Activated naive CD4-positive, alpha-beta T cell treated with anti-CD3 and anti-CD28 coated beads, Interleukin-2, amount 10 ng/mL, durations not matched to agents 7 days and 5 days (primary cell): Measurements from ENCODE around the gene SMC4.
"Not testable (repeated sequence)": the region's sequence is repeated elsewhere in the genome, so short reads cannot be mapped to it uniquely, and the experiment has no call there.

Source experiments
- CTCF ChIA-PET: fragments of 350-600 bp; sonication (Branson Sonifier 250); formaldehyde crosslinking; loops from one replicate; lab custom pipeline; 2021; ENCODE audit warnings: antibody characterized with exemption; lab: Charles Lee
- DNase-seq: peaks from one replicate; pipeline ENCODE4 v3.0.0-alpha.2; 2020
- H3K27ac Mint-ChIP-seq: one replicate; pipeline ENCODE4 v1.8.0; 2021; ENCODE audit warnings: mild to moderate bottlenecking, moderate library complexity, mixed read lengths
- H3K27me3 Mint-ChIP-seq: one replicate; pipeline ENCODE4 v1.8.0; 2021; ENCODE audit warnings: mild to moderate bottlenecking, mixed read lengths
- H3K36me3 Mint-ChIP-seq: one replicate; pipeline ENCODE4 v1.8.0; 2021; ENCODE audit warnings: mixed read lengths
- H3K4me1 Mint-ChIP-seq: one replicate; pipeline ENCODE4 v1.8.0; 2021; ENCODE audit warnings: mixed read lengths
- H3K4me3 Mint-ChIP-seq: one replicate; pipeline ENCODE4 v1.8.0; 2021; ENCODE audit warnings: mild to moderate bottlenecking, moderate library complexity, mixed read lengths
- H3K9me3 Mint-ChIP-seq: one replicate; pipeline ENCODE4 v1.8.0; 2021; ENCODE audit warnings: mixed read lengths

SMC4 gene

DNA sequence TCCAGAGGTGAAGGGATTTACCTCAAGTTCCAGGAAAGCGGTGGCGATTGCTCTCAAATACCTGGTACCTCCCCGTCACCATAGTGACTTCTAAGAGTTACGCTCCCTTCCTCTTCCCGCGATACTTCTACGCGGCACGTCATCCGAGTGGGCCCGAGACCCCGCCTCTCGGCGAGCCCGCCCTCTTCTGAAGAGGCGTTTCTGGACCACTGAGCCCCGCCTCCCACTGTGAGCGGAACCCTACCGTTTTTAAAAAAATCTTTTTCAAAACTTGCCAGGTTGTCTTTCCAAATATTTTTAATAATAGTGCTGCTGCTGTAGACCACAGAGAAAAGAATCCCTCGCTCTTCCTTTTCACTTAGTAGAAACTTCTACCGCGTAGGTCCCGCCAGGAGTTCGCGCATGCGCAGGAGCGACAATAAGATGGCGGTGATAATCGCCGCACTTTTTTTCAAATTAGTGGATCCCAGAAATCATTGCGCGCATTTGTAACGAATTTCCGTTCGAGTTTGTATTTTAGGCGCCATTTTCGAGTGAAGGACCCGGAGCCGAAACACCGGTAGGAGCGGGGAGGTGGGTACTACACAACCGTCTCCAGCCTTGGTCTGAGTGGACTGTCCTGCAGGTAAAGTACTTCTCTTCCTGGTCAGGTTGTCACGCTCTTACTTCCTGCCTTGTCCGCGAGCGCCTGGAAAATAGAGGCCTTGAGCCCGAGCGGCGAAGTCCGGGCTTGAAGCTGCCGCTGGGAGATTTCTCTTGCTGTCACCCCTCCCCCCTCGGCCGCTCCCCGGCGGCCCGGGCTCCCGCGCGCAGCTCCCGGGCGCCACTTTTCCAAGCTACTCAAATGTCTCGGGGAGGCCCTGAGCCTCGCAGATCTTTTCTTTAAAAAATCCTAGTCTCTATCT is at the start of gene SMC4, which contains the start of gene IFT80:
TSS of gene SMC4 (plus strand) at position 526 of the 905 bp plus-strand sequence. CDS start 1,177 bp downstream, outside the sequence.
TSS of gene IFT80 (minus strand) at position 101 of the 905 bp plus-strand sequence. CDS start 14,625 bp downstream, outside the sequence.
- Mint-ChIP-seq H3K4me1 (peaks cover 50% of the 10 kb centered on the region), H3K36me3 (peaks cover 39% of the 10 kb centered on the region), H3K27me3 (peaks cover 6% of the 10 kb centered on the region), H3K9me3 (no peaks in the 10 kb centered on the region), H3K4me3 (peak within 1 kb of the TSS; percentile 91), H3K27ac (peak within 1 kb of the TSS; percentile 99)
- DNase-seq = peak; percentile 97
- CTCF ChIA-PET = interaction anchor here (0.8 to 2.1 kb wide), 2 partner anchors 14 to 50 kb away, joined by 3 to 9 read pairs; partner anchors contain the start of gene TRIM59

DNA sequence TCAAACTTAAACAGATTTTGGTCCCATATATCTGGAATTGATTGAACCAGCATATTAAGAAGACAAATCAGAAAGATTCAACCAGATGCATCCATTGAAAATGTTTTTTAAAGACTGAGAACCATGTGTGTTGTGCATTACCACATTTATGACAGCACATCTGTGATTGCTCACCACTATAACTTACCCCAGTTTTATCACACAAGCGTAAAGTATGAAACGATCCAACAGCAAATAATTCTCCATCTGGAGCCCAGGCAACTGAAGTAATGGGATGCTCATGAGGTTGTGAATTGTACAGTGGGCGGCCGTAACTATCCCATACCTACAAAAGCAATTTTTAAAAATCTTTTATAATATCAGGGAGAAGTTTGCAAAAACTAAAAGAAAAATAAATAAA is 43.6 kb upstream of the SMC4 start:
- H3K36me3 Mint-ChIP-seq = peaks cover 14% of the 10 kb centered on the region
- no peak for DNase-seq
- no peak overlapping the region for H3K4me3 Mint-ChIP-seq
- CTCF ChIA-PET = interaction anchor here (1.0 kb wide), 1 partner anchor 20 kb away, joined by 3 read pairs; no protein-coding TSS in a partner anchor
- H3K27ac Mint-ChIP-seq = no peak overlapping the region
- no peaks in the 10 kb centered on the region for H3K27me3 Mint-ChIP-seq
- H3K4me1 Mint-ChIP-seq = no peaks in the 10 kb centered on the region
- no peaks in the 10 kb centered on the region for H3K9me3 Mint-ChIP-seq

DNA sequence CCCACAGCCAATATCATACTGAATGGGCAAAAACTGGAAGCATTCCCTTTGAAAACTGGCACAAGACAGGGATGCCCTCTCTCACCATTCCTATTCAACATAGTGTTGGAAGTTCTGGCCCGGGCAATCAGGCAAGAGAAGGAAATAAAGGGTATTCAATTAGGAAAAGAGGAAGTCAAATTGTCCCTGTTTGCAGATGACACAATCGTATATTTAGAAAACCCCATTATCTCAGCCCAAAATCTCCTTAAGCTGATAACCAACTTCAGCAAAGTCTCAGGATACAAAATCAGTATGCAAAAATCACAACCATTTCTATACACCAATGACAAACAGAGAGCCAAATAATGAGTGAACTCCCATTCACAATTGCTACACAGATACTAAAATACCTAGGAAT is 36.6 kb upstream of the SMC4 start:
- CTCF ChIA-PET, H3K4me1 Mint-ChIP-seq, H3K27ac Mint-ChIP-seq, H3K27me3 Mint-ChIP-seq, H3K9me3 Mint-ChIP-seq, DNase-seq, H3K4me3 Mint-ChIP-seq: not testable (repeated sequence)
- H3K36me3 Mint-ChIP-seq = peaks cover 39% of the 10 kb centered on the region

DNA sequence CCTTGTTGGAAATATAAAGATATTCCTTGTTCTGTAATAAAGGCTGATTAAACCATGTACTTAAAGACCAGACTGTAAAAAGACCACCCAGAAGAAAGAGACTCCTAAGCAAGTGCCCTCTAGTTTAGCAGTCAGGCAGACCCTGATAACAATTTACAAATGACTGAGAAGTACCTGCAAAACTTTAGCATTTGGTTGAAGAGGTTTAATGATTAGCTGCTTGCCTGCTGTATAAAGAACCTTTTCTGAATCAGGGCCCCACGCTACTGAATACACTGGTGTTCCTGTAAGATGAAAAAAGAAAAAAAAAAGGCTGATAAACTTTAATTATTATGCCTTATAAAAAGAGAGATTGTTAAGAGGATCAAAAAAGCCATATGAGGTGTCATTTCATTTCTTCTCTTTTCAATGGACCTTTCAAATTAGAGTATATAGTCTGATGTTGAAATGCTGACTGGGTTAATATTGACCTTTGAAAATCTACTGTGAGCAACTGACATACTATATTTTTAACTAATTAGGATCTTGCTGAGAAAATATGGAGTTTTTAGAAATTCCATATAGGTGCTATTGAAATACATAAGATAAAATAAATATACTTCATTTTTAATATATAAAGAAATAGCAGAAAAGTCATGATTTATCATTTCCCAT is 33.5 kb upstream of the SMC4 start:
- H3K4me1 Mint-ChIP-seq = peaks cover 23% of the 10 kb centered on the region
- peaks cover 40% of the 10 kb centered on the region for H3K36me3 Mint-ChIP-seq
- DNase-seq = no peak
- no peaks in the 10 kb centered on the region for H3K27me3 Mint-ChIP-seq
- no peak overlapping the region for H3K27ac Mint-ChIP-seq
- no peak overlapping the region for H3K4me3 Mint-ChIP-seq
- CTCF ChIA-PET = no interaction called here
- no peaks in the 10 kb centered on the region for H3K9me3 Mint-ChIP-seq

DNA sequence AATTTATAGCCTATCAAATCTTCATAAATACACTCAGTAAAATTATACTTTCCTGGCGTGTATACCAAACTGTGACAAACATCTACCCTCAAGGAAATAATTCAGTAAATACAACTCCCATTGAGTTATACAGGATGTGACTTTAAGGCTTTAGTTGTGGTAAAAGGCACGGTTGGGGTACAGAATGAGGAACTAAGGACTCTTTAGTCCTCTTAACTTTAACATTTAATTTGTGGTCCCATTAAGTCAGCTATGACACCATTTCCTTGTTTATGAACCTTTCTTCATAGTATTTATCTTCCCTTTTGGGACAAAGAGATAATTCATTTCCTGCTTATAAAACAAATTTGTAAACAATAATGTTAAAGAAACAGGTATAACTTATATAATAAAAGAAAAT is 30.6 kb upstream of the SMC4 start:
- Mint-ChIP-seq H3K27ac (peak overlapping the region; percentile 33), H3K27me3 (no peaks in the 10 kb centered on the region), H3K4me3 (no peak overlapping the region), H3K9me3 (no peaks in the 10 kb centered on the region), H3K36me3 (peaks cover 23% of the 10 kb centered on the region), H3K4me1 (peaks cover 23% of the 10 kb centered on the region)
- CTCF ChIA-PET = no interaction called here
- no peak for DNase-seq

DNA sequence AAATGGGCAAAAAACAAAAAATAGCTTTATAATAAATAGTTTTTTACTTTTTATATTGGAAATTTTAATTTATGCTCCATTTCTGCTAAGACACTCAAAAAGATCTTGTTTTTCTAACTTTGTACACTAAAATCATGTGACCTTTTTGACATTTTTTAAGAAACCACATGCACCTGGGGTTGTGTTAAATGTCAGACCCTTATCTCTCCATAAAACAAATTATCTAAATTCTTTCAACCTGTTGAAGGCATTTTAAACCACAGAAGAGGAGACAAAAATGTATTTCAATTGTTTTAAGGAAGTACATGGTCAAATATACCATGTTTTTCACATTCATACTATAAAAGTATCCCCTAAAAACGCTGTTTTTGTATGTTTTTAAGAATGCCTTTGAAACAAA is 29.7 kb upstream of the SMC4 start:
- Mint-ChIP-seq H3K9me3 (no peaks in the 10 kb centered on the region), H3K27ac (peak overlapping the region; percentile 81), H3K4me3 (no peak overlapping the region), H3K27me3 (no peaks in the 10 kb centered on the region), H3K36me3 (peaks cover 27% of the 10 kb centered on the region), H3K4me1 (peaks cover 23% of the 10 kb centered on the region)
- CTCF ChIA-PET = interaction anchor here (2.1 kb wide), 1 partner anchor 383 kb away, joined by 5 read pairs; no protein-coding TSS in a partner anchor
- no peak for DNase-seq

DNA sequence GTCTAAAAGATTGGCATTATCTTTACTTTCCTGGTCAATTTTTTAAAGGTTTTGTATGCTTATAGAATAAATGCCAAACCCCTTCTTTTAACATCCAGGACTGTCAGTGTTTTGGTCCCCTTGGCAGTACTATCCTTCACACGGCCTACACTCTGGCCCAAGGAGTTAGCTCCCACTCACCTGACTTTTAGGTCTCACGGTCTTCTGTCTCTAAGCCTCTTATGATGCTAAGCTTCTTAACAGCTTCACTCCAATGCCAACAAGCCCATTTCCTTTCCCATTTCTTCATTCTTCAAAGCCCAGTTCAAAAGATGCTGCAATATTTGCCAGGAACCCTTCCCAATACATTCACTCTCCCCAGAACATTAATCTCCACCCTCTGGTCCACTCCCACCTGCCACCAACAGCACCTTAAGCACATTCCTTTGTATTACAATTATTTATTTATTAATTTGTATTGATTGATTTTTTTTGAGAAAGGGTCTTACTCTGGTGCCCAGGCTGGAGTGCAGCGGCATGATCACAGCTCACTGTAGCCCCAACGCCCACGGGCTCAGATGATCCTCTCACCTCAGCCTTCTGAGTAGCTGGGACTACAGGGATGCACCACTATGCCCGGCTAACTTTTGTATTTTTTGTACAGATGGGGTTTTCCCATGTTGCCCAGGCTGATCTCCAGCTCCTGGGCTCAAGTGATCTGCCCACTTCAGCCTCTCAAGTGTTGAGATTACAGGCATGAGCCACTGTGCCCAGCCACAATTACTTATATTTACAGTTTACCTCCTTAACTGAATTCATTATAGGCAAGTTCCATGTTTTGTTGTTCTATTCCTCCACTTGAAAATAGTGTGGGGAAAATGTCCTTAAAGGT is 28.2 kb upstream of the SMC4 start:
- H3K4me3 Mint-ChIP-seq = no peak overlapping the region
- no peak overlapping the region for H3K27ac Mint-ChIP-seq
- peaks cover 27% of the 10 kb centered on the region for H3K36me3 Mint-ChIP-seq
- CTCF ChIA-PET = interaction anchor here (2.1 kb wide), 1 partner anchor 385 kb away, joined by 5 read pairs; no protein-coding TSS in a partner anchor
- peaks cover 23% of the 10 kb centered on the region for H3K4me1 Mint-ChIP-seq
- no peaks in the 10 kb centered on the region for H3K27me3 Mint-ChIP-seq
- no peaks in the 10 kb centered on the region for H3K9me3 Mint-ChIP-seq
- DNase-seq = no peak

DNA sequence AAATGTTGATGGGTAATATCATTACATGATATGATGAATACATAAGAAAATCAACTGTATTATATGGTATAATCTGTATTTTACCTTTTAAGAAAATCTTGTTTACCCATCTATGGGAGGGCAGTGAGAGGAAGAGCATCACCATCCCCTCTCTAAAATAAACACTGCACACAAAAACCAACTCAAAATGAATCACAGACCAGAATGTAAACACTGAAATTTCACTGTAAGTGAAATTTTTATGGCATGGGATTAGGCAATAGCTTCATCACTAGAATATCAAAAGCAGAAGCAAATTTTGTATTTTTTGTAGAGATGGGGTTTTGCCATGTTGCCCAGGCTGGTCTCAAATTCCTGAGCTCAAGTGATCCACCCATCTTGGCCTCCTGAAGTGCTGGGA is 26.7 kb upstream of the SMC4 start:
- CTCF ChIA-PET = no interaction called here
- H3K36me3 Mint-ChIP-seq = peaks cover 27% of the 10 kb centered on the region
- H3K4me3 Mint-ChIP-seq = no peak overlapping the region
- peaks cover 23% of the 10 kb centered on the region for H3K4me1 Mint-ChIP-seq
- no peaks in the 10 kb centered on the region for H3K27me3 Mint-ChIP-seq
- DNase-seq = no peak
- H3K9me3 Mint-ChIP-seq = no peaks in the 10 kb centered on the region
- no peak overlapping the region for H3K27ac Mint-ChIP-seq

DNA sequence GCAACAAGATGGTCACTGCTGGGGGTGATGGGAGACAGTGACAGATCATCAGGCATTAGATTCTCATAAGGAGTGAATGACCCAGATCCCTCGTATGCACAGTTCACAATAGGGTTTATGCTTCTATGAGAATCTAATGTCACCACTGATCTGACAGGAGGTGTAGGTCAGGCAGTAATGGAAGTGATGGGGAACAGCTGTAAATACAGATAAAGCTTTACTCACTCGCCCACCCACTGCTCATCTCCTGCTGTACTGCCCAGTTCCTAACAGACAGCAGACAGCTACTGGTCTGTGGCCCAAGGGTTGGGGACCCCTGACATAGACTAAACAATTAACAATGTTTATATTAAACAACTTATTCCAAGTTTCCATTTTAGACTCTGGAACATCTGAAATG is 25.8 kb upstream of the SMC4 start:
- Mint-ChIP-seq H3K27me3 (no peaks in the 10 kb centered on the region), H3K4me1 (peaks cover 17% of the 10 kb centered on the region), H3K27ac (no peak overlapping the region), H3K9me3 (no peaks in the 10 kb centered on the region), H3K4me3 (no peak overlapping the region), H3K36me3 (peaks cover 28% of the 10 kb centered on the region)
- DNase-seq = no peak
- CTCF ChIA-PET = no interaction called here

DNA sequence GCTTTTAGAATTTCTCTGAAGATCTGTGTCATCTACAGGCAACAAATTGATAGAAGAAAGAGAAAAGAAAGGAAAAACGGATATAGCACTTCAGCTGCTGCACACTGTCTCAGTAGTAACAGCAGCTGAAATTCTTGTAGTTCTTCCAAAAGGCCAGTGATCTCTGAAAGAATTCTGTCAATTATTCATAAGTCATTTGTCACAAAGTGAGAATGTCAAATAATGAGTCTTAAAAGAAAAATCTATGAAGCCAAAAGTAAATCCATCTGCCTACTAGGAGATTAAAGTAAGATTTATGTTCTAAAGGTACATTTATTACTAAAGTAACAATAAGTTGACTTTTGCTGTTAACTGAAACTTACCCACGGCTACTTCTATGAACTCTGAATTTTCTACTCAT is 25.0 kb upstream of the SMC4 start:
- H3K27me3 Mint-ChIP-seq = no peaks in the 10 kb centered on the region
- no peak overlapping the region for H3K4me3 Mint-ChIP-seq
- no peak for DNase-seq
- H3K4me1 Mint-ChIP-seq = peaks cover 14% of the 10 kb centered on the region
- no peaks in the 10 kb centered on the region for H3K9me3 Mint-ChIP-seq
- CTCF ChIA-PET = no interaction called here
- H3K27ac Mint-ChIP-seq = no peak overlapping the region
- H3K36me3 Mint-ChIP-seq = peaks cover 31% of the 10 kb centered on the region

DNA sequence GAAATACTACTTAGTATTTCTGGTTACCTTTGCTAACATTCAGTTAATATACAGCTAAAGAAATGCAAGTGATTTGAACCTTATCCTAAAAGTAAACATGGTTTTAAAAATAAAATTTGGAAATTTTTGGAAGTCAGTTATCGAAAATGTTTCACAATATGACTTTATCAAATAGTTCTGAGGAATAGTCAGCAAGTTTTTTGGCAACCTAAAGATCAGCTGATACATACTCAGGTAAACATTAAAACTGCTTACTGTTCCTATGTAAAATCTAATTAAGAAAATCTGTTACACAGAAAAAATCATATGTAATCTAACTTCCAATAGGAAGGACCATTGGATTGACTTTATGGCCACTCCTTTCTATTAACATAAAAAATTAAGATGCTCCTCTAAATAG is 24.5 kb upstream of the SMC4 start:
- Mint-ChIP-seq H3K4me1 (peaks cover 11% of the 10 kb centered on the region), H3K36me3 (peaks cover 34% of the 10 kb centered on the region), H3K4me3 (no peak overlapping the region), H3K27ac (no peak overlapping the region), H3K27me3 (no peaks in the 10 kb centered on the region), H3K9me3 (no peaks in the 10 kb centered on the region)
- CTCF ChIA-PET = interaction anchor here (1.2 kb wide), 1 partner anchor 19 kb away, joined by 3 read pairs; no protein-coding TSS in a partner anchor
- DNase-seq = no peak

DNA sequence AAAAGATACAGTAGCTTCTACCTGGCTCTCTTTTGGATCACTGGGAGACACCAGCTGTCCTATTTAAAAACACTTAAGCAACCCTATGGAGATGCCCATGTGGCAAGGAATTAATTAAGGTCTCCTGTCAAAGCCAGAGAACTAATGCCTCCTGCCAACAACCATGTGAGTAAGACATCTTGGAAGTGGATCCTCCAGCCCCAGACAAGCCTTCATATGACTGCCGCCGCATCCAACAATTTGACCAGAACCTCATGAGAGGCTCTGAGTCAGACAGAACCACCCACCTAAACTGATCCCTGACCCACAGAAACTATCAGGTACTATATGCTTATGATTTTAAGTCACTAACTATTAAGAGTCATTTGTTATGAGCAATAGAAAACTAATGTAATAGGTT is 22.8 kb upstream of the SMC4 start:
- Mint-ChIP-seq H3K4me3 (no peak overlapping the region), H3K27me3 (no peaks in the 10 kb centered on the region), H3K9me3 (no peaks in the 10 kb centered on the region), H3K36me3 (peaks cover 31% of the 10 kb centered on the region), H3K4me1 (no peaks in the 10 kb centered on the region), H3K27ac (no peak overlapping the region)
- CTCF ChIA-PET = no interaction called here
- no peak for DNase-seq

DNA sequence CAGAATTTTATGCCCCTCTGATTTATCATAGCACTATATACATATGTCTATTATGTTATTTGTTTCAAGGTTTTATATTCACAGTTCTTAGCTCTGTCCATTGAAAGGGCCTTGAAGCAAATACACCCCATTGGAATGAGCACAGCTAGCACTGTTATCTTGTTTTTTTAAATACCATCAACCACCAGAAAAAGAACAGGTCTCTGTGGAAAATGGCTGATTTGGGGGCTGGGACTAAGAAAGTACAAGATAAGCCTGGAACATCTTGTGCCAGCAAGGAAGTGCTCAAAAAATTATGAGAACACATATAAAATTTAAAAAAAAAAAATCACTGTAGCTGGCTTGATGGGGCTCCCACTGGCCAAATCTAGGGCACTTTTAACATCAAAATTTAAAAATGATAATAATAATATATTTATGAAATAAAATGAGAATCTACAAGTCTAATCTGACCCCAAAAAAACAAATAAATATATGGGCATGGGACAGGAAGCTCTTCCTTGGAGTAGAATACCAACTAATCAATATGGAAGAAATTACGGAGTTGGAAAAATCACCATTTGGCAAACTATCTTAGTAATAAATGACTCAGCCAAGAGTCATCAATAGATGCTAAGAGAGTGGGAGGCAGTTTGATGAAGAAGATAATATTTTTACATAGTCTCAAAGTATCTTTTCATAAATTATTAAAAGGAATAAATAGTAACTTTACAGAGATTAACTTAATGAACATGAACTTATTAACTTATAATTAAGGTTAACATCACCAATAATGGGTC is 20.9 kb upstream of the SMC4 start:
- H3K27me3 Mint-ChIP-seq = no peaks in the 10 kb centered on the region
- no peak for DNase-seq
- no peaks in the 10 kb centered on the region for H3K9me3 Mint-ChIP-seq
- no peak overlapping the region for H3K4me3 Mint-ChIP-seq
- H3K36me3 Mint-ChIP-seq = peaks cover 35% of the 10 kb centered on the region
- H3K27ac Mint-ChIP-seq = no peak overlapping the region
- CTCF ChIA-PET = no interaction called here
- H3K4me1 Mint-ChIP-seq = no peaks in the 10 kb centered on the region
